Spleen (tissue), 11 donors: Measurements from ENCODE around the gene TRPM2. TPM values are rescaled to one million over a fixed set of nuclear protein-coding genes. Genes with fewer than 3 reads are reported as not detected.

Source experiments
- DNase-seq: peaks from one replicate; pipeline ENCODE4 v3.0.0-alpha.2; 2020
- H3K27ac ChIP-seq, 8 donors: fragments of 200-600 bp; sonication (generic) in 7 of 8; 1 replicate in 4 of 8; 2 replicates in 4 of 8; pipeline versions ENCODE4 v1.5.0 to v1.8.0; 2016 to 2021; ENCODE audit warnings: inconsistent platforms in 4 of 8, mild to moderate bottlenecking in 4 of 8, moderate library complexity in 1 of 8
- H3K27me3 ChIP-seq, 7 donors: fragments of 200-600 bp; sonication (generic) in 6 of 7; replicated peaks in 1 of 7; 1 replicate in 4 of 7; 2 replicates in 3 of 7; pipeline versions ENCODE4 v1.5.0 to v1.8.0; 2016 to 2021; ENCODE audit warnings: inconsistent platforms in 3 of 7, mild to moderate bottlenecking in 1 of 7
- H3K36me3 ChIP-seq, 6 donors: fragments of 200-600 bp; sonication (generic) in 5 of 6; 1 replicate in 4 of 6; 2 replicates in 2 of 6; pipeline versions ENCODE4 v1.5.0 to v1.8.0; 2016 to 2021; ENCODE audit warnings: inconsistent platforms in 2 of 6
- H3K4me1 ChIP-seq, 6 donors: fragments of 200-600 bp; sonication (generic) in 5 of 6; 1 replicate in 3 of 6; 2 replicates in 3 of 6; pipeline versions ENCODE4 v1.5.0 to v1.8.0; 2016 to 2021; ENCODE audit warnings: inconsistent platforms in 3 of 6
- H3K4me3 ChIP-seq, 8 donors: fragments of 200-600 bp; sonication (generic) in 7 of 8; 1 replicate in 4 of 8; 2 replicates in 4 of 8; pipeline versions ENCODE4 v1.5.0 to v1.8.0; 2016 to 2021; ENCODE audit warnings: inconsistent platforms in 4 of 8, mild to moderate bottlenecking in 4 of 8, moderate library complexity in 2 of 8
- H3K9me3 ChIP-seq, 8 donors: fragments of 200-600 bp; sonication (generic) in 7 of 8; 1 replicate in 4 of 8; 2 replicates in 4 of 8; pipeline versions ENCODE4 v1.5.0 to v1.8.0; 2016 to 2021; ENCODE audit warnings: inconsistent platforms in 4 of 8
- CTCF ChIP-seq, 11 experiments: fragments of 200-600 bp in 7 of 11; fragments of 450-650 bp in 4 of 11; sonication (generic) in 4 of 11; IDR thresholded peaks in 8 of 11; conservative IDR thresholded peaks in 3 of 11; 1 replicate in 7 of 11; 2 replicates in 4 of 11; pipeline versions ENCODE4 v1.4.0 to v1.8.0; 2016 to 2021; ENCODE audit warnings: antibody characterized with exemption in 11 of 11, inconsistent platforms in 4 of 11, mild to moderate bottlenecking in 1 of 11
- POLR2A ChIP-seq, 3 donors: fragments of 450-650 bp; IDR thresholded peaks; one replicate each; pipeline ENCODE4 v1.5.1; 2017; ENCODE audit warnings: antibody characterized with exemption in 3 of 3, mild to moderate bottlenecking in 1 of 3
- POLR2AphosphoS5 ChIP-seq, 3 donors: sonication (generic); formaldehyde crosslinking; IDR thresholded peaks; one replicate each; pipeline ENCODE4 v1.5.1; 2017; ENCODE audit warnings: antibody characterized with exemption in 3 of 3
- WGBS, 5 donors: extraction: QIAGEN DNeasy Blood & Tissue Kit in 3 of 5; methylation state at CpG; one replicate each; pipeline versions ENCODE4 v1.1.5 to v1.1.7; 2013 to 2018; 5-methylcytosine and 5-hydroxymethylcytosine counted together
- intact Hi-C: fragments of 100-400 bp; cut with DNase I; formaldehyde crosslinking; loops from one replicate; pipeline ENCODE4 v1.15.0; 2023; ENCODE audit warnings: low total_unique reads
- polyA plus RNA-seq, 3 donors: library from polyadenylated mRNA; stranded (reverse); fragments of 200-250 nt; gene quantifications; one replicate each; pipeline ENCODE4 v1.2.1, GENCODE V29; 2013
- total RNA-seq, 7 donors: library from RNA; depleted of rRNA in 3 of 7; stranded (reverse); fragments of >200 nt in 3 of 7; fragmentation: NEBNext Ultra II Directional in 4 of 7; extraction: Animal tissue kit (Norgen Biotek cat#: 25700) in 4 of 7; gene quantifications; one replicate each; pipeline versions ENCODE4 v1.1.0 to v1.2.1, GENCODE V29; 2016 to 2021
- donor health status: healthy with polysubstance abuse.
- donor health status: DM: no; HTN: no; CAD: no; lungs with moderate emphysema.
- donor health status: DM: no; HTN: no; CAD: no.
- donor health status: Bipolar disorder and iron deficiency.
- donor health status: healthy.
- donor health status: DM: no; HTN: no; CAD: no.
- donor health status: DM: yes; HTN: yes; CAD: no.

TRPM2 gene
- total and polyA plus RNA-seq, 10 donors: 10.4 to 44.1 (median 23.3) TPM

- intact Hi-C loops: no loop called here
- WGBS, 5 donors: 87 to 96% (median 92%) methylated on average over 22 of the region's 22 CpGs
- Histone ChIP-seq H3K36me3 (peaks cover 0 to 66% (median 3%) of the 10 kb centered on the region in 6 donors), H3K4me3 (no peak overlapping the region), H3K27ac (no peak overlapping the region), H3K4me1 (peaks cover 0 to 16% (median 5%) of the 10 kb centered on the region in 6 donors), H3K27me3 (peaks cover 0 to 5% (median 0%) of the 10 kb centered on the region in 7 donors), H3K9me3 (peaks cover 0 to 22% (median 14%) of the 10 kb centered on the region in 8 donors)
- DNase-seq: peak; percentile 43
- TF ChIP-seq POLR2A (IDR thresholded peaks at IDR 0.05): no peak
- no peak for TF ChIP-seq CTCF (IDR thresholded peaks at IDR 0.05 in 8 of 11, conservative IDR thresholded peaks at IDR 0.05 in 3 of 11)
- no peak for TF ChIP-seq POLR2AphosphoS5 (IDR thresholded peaks at IDR 0.05)
Observed at GRCh38 chr21:44365967-44366585, 12.7 kb downstream of the TRPM2 start.

- Histone ChIP-seq H3K27ac (no peak overlapping the region), H3K27me3 (peaks cover 0 to 5% (median 0%) of the 10 kb centered on the region in 7 donors), H3K36me3 (peaks cover 0 to 70% (median 3%) of the 10 kb centered on the region in 6 donors), H3K4me3 (no peak overlapping the region), H3K4me1 (peaks cover 0 to 13% (median 5%) of the 10 kb centered on the region in 6 donors), H3K9me3 (peaks cover 0 to 22% (median 14%) of the 10 kb centered on the region in 8 donors)
- 90 to 95% (median 93%) methylated on average over 22 to 28 of the region's 28 CpGs for WGBS, 5 donors
- TF ChIP-seq POLR2AphosphoS5 (IDR thresholded peaks at IDR 0.05) (no peak), CTCF (IDR thresholded peaks at IDR 0.05 in 8 of 11, conservative IDR thresholded peaks at IDR 0.05 in 3 of 11) (no peak), POLR2A (IDR thresholded peaks at IDR 0.05) (no peak)
- intact Hi-C loops: no loop called here
- DNase-seq: peak; percentile 69
Observed at GRCh38 chr21:44366586-44367211, 13.3 kb downstream of the TRPM2 start.

GRCh38 chr21:44368711-44369446 is 15.5 kb downstream of the TRPM2 start:
- H3K27me3 ChIP-seq: peaks cover 0 to 5% (median 0%) of the 10 kb centered on the region in 7 donors
- no peak for TF ChIP-seq CTCF (IDR thresholded peaks at IDR 0.05 in 8 of 11, conservative IDR thresholded peaks at IDR 0.05 in 3 of 11)
- TF ChIP-seq POLR2AphosphoS5 (IDR thresholded peaks at IDR 0.05): no peak
- no peak for TF ChIP-seq POLR2A (IDR thresholded peaks at IDR 0.05)
- H3K27ac ChIP-seq: no peak overlapping the region
- peak; percentile 73 for DNase-seq
- peaks cover 0 to 23% (median 6%) of the 10 kb centered on the region in 6 donors for H3K4me1 ChIP-seq
- peaks cover 0 to 77% (median 3%) of the 10 kb centered on the region in 6 donors for H3K36me3 ChIP-seq
- 55 to 62% (median 60%) methylated on average over 31 to 35 of the region's 35 CpGs for WGBS, 5 donors
- no peak overlapping the region for H3K4me3 ChIP-seq
- peaks cover 0 to 7% (median 1%) of the 10 kb centered on the region in 8 donors for H3K9me3 ChIP-seq
- intact Hi-C loops: no loop called here
